Liver (tissue), 9 donors: ENCODE measurements around the gene DROSHA. TPM values are rescaled to one million over a fixed set of nuclear protein-coding genes. Genes with fewer than 3 reads are reported as not detected.

Experiments
- DNase-seq: peaks from one replicate; pipeline ENCODE4 v3.0.0-alpha.2; 2017; ENCODE audit warnings: low spot score
- H3K27ac ChIP-seq, 2 donors: one replicate each; pipeline ENCODE4 v1.7.0; 2013; ENCODE audit warnings: inconsistent platforms in 2 of 2, low read length in 2 of 2, control low read depth in 1 of 2, low read depth in 1 of 2, mild to moderate bottlenecking in 1 of 2
- H3K27me3 ChIP-seq, 4 donors: one replicate each; pipeline versions ENCODE4 v1.6.1 to v1.7.0; 2013; ENCODE audit warnings: low read length in 3 of 4, inconsistent platforms in 1 of 4, mild to moderate bottlenecking in 1 of 4, moderate library complexity in 1 of 4; ENCODE audit not compliant: control insufficient read depth in 4 of 4, insufficient read depth in 4 of 4
- H3K36me3 ChIP-seq, 4 donors: one replicate each; pipeline versions ENCODE4 v1.6.1 to v1.7.0; 2013; ENCODE audit warnings: low read length in 3 of 4, mild to moderate bottlenecking in 3 of 4, low read depth in 1 of 4, moderate library complexity in 1 of 4; ENCODE audit not compliant: control insufficient read depth in 4 of 4, insufficient read depth in 3 of 4
- H3K4me1 ChIP-seq, 4 donors: one replicate each; pipeline versions ENCODE4 v1.6.1 to v1.7.0; 2013; ENCODE audit warnings: low read length in 3 of 4, mild to moderate bottlenecking in 3 of 4, moderate library complexity in 1 of 4; ENCODE audit not compliant: control insufficient read depth in 4 of 4, insufficient read depth in 4 of 4
- H3K4me3 ChIP-seq, 3 donors: one replicate each; pipeline versions ENCODE4 v1.6.1 to v1.7.0; 2013; ENCODE audit warnings: low read length in 3 of 3, control low read depth in 1 of 3, low read depth in 1 of 3, mild to moderate bottlenecking in 1 of 3
- H3K9ac ChIP-seq, 2 donors: one replicate each; pipeline ENCODE4 v1.7.0; 2013; ENCODE audit warnings: low read length in 2 of 2, mild to moderate bottlenecking in 2 of 2, moderate library complexity in 2 of 2, control low read depth in 1 of 2, low read depth in 1 of 2
- H3K9me3 ChIP-seq, 4 donors: one replicate each; pipeline versions ENCODE4 v1.6.1 to v1.7.0; 2013; ENCODE audit warnings: low read length in 3 of 4; ENCODE audit not compliant: control insufficient read depth in 4 of 4
- ATF3 ChIP-seq: IDR thresholded peaks from 2 replicates; pipeline ENCODE4 v1.6.1; 2016; ENCODE audit warnings: antibody characterized with exemption
- CTCF ChIP-seq: fragments of 150-350 bp; IDR thresholded peaks from 2 replicates; pipeline ENCODE4 v1.5.1; 2017; ENCODE audit warnings: improper control_type of control experiment, low read depth, low read length; ENCODE audit not compliant: missing input control
- EGR1 ChIP-seq, 2 donors: IDR thresholded peaks; 2 replicates each; pipeline ENCODE4 v1.6.1; 2016 to 2018; ENCODE audit warnings: antibody characterized with exemption in 2 of 2, low read depth in 2 of 2
- FOXA1 ChIP-seq: IDR thresholded peaks from 2 replicates; pipeline ENCODE4 v1.6.1; 2016; ENCODE audit warnings: antibody characterized with exemption
- FOXA2 ChIP-seq: IDR thresholded peaks from 2 replicates; pipeline ENCODE4 v1.6.1; 2016; ENCODE audit warnings: antibody characterized with exemption
- GABPA ChIP-seq, 2 donors: IDR thresholded peaks in 1 of 2; conservative IDR thresholded peaks in 1 of 2; 2 replicates each; pipeline ENCODE4 v1.6.1; 2016; ENCODE audit warnings: antibody characterized with exemption in 2 of 2, mild to moderate bottlenecking in 1 of 2, moderate library complexity in 1 of 2
- HNF4A ChIP-seq, 2 donors: conservative IDR thresholded peaks; 2 replicates each; pipeline ENCODE4 v1.6.1; 2016; ENCODE audit warnings: antibody characterized with exemption in 2 of 2, mild to moderate bottlenecking in 2 of 2
- HNF4G ChIP-seq: IDR thresholded peaks from 2 replicates; pipeline ENCODE4 v1.6.1; 2016; ENCODE audit warnings: antibody characterized with exemption
- JUND ChIP-seq, 2 donors: IDR thresholded peaks; 2 replicates each; pipeline ENCODE4 v1.6.1; 2016; ENCODE audit warnings: antibody characterized with exemption in 2 of 2
- MAX ChIP-seq: IDR thresholded peaks from 2 replicates; pipeline ENCODE4 v1.6.1; 2016; ENCODE audit warnings: antibody characterized with exemption
- NR2F2 ChIP-seq: IDR thresholded peaks from 2 replicates; pipeline ENCODE4 v1.6.1; 2016; ENCODE audit warnings: antibody characterized with exemption
- RAD21 ChIP-seq, 2 donors: IDR thresholded peaks; 2 replicates each; pipeline ENCODE4 v1.6.1; 2016; ENCODE audit warnings: antibody characterized with exemption in 2 of 2, mild to moderate bottlenecking in 2 of 2
- REST ChIP-seq: IDR thresholded peaks from 2 replicates; pipeline ENCODE4 v1.6.1; 2016; ENCODE audit warnings: antibody characterized with exemption, mild to moderate bottlenecking
- RXRA ChIP-seq, 2 donors: IDR thresholded peaks; 2 replicates each; pipeline ENCODE4 v1.6.1; 2017 to 2018; ENCODE audit warnings: antibody characterized with exemption in 2 of 2, mild to moderate bottlenecking in 1 of 2
- SP1 ChIP-seq: IDR thresholded peaks from 2 replicates; pipeline ENCODE4 v1.6.1; 2018; ENCODE audit warnings: antibody characterized with exemption, mild to moderate bottlenecking
- TAF1 ChIP-seq: conservative IDR thresholded peaks from 2 replicates; pipeline ENCODE4 v1.6.1; 2016; ENCODE audit warnings: antibody characterized with exemption, mild to moderate bottlenecking
- YY1 ChIP-seq: IDR thresholded peaks from 2 replicates; pipeline ENCODE4 v1.6.1; 2016; ENCODE audit warnings: antibody characterized with exemption, mild to moderate bottlenecking
- ZBTB33 ChIP-seq: IDR thresholded peaks from 2 replicates; pipeline ENCODE4 v1.6.1; 2016; ENCODE audit warnings: antibody characterized with exemption
- WGBS: extraction: QIAGEN DNeasy Blood & Tissue Kit; methylation state at CpG from one replicate; pipeline ENCODE4 v1.1.7; 2013; 5-methylcytosine and 5-hydroxymethylcytosine counted together
- polyA plus RNA-seq, 2 donors: library from polyadenylated mRNA; stranded (reverse) in 1 of 2; unstranded in 1 of 2; fragments of 200-250 nt in 1 of 2; fragments of >200 nt in 1 of 2; fragmentation: Nextera tagmentation in 1 of 2; extraction: Ambion mirVana in 1 of 2; gene quantifications; one replicate each; pipeline versions ENCODE4 v1.2.1 to v1.2.3, GENCODE V29; 2013 to 2015
- total RNA-seq, 2 donors: library from RNA; depleted of rRNA; stranded (reverse); fragments of >200 nt; gene quantifications; one replicate each; pipeline ENCODE4 v1.2.3, GENCODE V29; 2014
- donor health status: healthy.
- donor health status: healthy.
- donor health status: healthy.
- donor health status: healthy.
- donor health status: healthy.

The DROSHA gene
- total and polyA plus RNA-seq, 4 donors = 8.2 to 25.4 (median 15.4) TPM

- DNase-seq = no peak
- WGBS = 98% methylated on average over 5 of the region's 5 CpGs
- no peaks in the 10 kb centered on the region for H3K27me3 ChIP-seq
- no peak for TF ChIP-seq TAF1
- no peak for TF ChIP-seq NR2F2
- no peak for TF ChIP-seq EGR1 (IDR thresholded peaks at IDR 0.05; ENCODE audit: low read depth in 2 of 2)
- TF ChIP-seq YY1 = no peak
- no peak for TF ChIP-seq ATF3
- TF ChIP-seq ZBTB33 = no peak
- no peak for TF ChIP-seq RAD21 (IDR thresholded peaks at IDR 0.05)
- TF ChIP-seq REST = no peak
- no peak for TF ChIP-seq SP1
- TF ChIP-seq JUND (IDR thresholded peaks at IDR 0.05) = no peak
- no peak for TF ChIP-seq FOXA2
- no peak for TF ChIP-seq HNF4A (conservative IDR thresholded peaks at IDR 0.05)
- no peak overlapping the region for H3K4me3 ChIP-seq
- H3K27ac ChIP-seq = no peak overlapping the region
- peaks cover 9 to 38% (median 20%) of the 10 kb centered on the region in 4 donors for H3K36me3 ChIP-seq
- H3K9ac ChIP-seq = no peak overlapping the region
- no peaks in the 10 kb centered on the region for H3K4me1 ChIP-seq
- no peaks in the 10 kb centered on the region for H3K9me3 ChIP-seq
Observed at GRCh38 chr5:31410089-31410488, 121.8 kb downstream of the DROSHA start.

GRCh38 chr5:31408814-31409213, 123.1 kb downstream of the DROSHA start:
- H3K27me3 ChIP-seq = no peaks in the 10 kb centered on the region
- no peaks in the 10 kb centered on the region for H3K9me3 ChIP-seq
- H3K4me1 ChIP-seq = no peaks in the 10 kb centered on the region
- no peak for TF ChIP-seq FOXA2
- no peak for TF ChIP-seq EGR1 (IDR thresholded peaks at IDR 0.05; ENCODE audit: low read depth in 2 of 2)
- TF ChIP-seq ZBTB33 = no peak
- no peak for TF ChIP-seq SP1
- no peak for TF ChIP-seq HNF4G
- TF ChIP-seq YY1 = no peak
- TF ChIP-seq TAF1 = no peak
- no peak for TF ChIP-seq RXRA (IDR thresholded peaks at IDR 0.05)
- no peak for TF ChIP-seq GABPA (IDR thresholded peaks at IDR 0.05 in 1 of 2, conservative IDR thresholded peaks at IDR 0.05 in 1 of 2)
- no peak for TF ChIP-seq NR2F2
- TF ChIP-seq FOXA1 = no peak
- no peak for TF ChIP-seq HNF4A (conservative IDR thresholded peaks at IDR 0.05)
- TF ChIP-seq MAX = no peak
- no peak for TF ChIP-seq RAD21 (IDR thresholded peaks at IDR 0.05)
- TF ChIP-seq REST = no peak
- TF ChIP-seq CTCF = no peak
- TF ChIP-seq JUND (IDR thresholded peaks at IDR 0.05) = no peak
- no peak for TF ChIP-seq ATF3
- no peak overlapping the region for H3K9ac ChIP-seq
- H3K4me3 ChIP-seq = no peak overlapping the region
- DNase-seq = no peak
- H3K36me3 ChIP-seq = peaks cover 7 to 45% (median 23%) of the 10 kb centered on the region in 4 donors
- H3K27ac ChIP-seq = no peak overlapping the region
